Inferior parietal cortex (tissue), 1 donor: ENCODE data around the gene BAIAP2L1.
"Not testable (repeated sequence)": the region's sequence is repeated elsewhere in the genome, so short reads cannot be mapped to it uniquely, and the experiment has no call there.

Source experiments
- DNase-seq: peaks from one replicate; pipeline ENCODE4 v3.0.0-alpha.2; 2016; ENCODE audit errors: extremely low spot score

BAIAP2L1 gene, protein sequence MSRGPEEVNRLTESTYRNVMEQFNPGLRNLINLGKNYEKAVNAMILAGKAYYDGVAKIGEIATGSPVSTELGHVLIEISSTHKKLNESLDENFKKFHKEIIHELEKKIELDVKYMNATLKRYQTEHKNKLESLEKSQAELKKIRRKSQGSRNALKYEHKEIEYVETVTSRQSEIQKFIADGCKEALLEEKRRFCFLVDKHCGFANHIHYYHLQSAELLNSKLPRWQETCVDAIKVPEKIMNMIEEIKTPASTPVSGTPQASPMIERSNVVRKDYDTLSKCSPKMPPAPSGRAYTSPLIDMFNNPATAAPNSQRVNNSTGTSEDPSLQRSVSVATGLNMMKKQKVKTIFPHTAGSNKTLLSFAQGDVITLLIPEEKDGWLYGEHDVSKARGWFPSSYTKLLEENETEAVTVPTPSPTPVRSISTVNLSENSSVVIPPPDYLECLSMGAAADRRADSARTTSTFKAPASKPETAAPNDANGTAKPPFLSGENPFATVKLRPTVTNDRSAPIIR

GRCh38 chr7:98400542-98401340 is at the start of gene BAIAP2L1:
Gene BAIAP2L1 (minus strand): TSS chr7:98401090. CDS start chr7:98400852, 238 bp downstream.
- peak; percentile 17 for DNase-seq

GRCh38 chr7:98448766-98449165 is 47.9 kb upstream of the BAIAP2L1 start:
- DNase-seq: no peak

GRCh38 chr7:98440992-98441391 is 40.1 kb upstream of the BAIAP2L1 start:
- not testable (repeated sequence) for DNase-seq

- DNase-seq: no peak
These were observed 38.6 kb upstream of the BAIAP2L1 start for GRCh38 chr7:98439484-98439883.

DNA sequence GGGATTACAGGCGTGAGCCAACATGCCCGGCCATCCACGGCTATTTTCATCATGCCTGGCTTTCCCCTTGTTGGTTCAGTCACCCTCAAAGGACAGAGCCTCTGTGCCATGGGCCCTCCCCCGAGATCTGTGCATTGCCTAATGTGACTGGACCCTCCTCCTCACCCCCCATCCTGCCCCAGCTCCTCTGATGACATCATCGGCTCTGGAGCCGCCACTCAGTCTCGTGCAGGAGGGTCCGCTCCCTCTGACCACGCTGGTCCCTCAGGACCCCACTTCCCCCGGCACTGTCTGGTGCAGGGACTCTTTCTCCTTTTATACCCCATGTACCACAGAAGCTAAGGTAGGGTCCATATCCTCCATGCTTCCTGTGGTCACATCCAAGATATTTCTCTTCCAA is 33.2 kb upstream of the BAIAP2L1 start:
- no peak for DNase-seq

- no peak for DNase-seq
These were observed 28.9 kb upstream of the BAIAP2L1 start for GRCh38 chr7:98429799-98430198.

DNA sequence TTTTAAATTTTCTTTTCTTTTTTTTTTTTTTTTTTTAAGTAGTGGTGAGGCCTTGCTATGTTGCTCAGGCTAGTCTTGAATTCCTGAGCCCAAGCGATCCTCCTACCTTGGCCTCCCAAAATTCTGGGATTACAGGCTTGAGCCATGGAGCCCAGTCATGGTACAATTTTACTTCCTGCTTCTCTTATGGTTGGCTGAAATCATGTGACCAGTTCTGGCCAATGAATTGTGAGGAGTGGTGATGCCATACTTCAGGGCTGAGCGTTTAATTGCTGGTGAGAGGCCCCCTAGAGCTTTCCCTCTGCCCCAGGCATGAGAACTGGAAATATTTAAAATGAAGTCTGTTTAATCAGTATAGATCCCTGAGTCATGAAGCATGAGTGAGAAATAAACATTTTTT is 22.2 kb upstream of the BAIAP2L1 start:
- no peak for DNase-seq

GRCh38 chr7:98420966-98421612 is 20.2 kb upstream of the BAIAP2L1 start:
- DNase-seq: peak; percentile 42

DNA sequence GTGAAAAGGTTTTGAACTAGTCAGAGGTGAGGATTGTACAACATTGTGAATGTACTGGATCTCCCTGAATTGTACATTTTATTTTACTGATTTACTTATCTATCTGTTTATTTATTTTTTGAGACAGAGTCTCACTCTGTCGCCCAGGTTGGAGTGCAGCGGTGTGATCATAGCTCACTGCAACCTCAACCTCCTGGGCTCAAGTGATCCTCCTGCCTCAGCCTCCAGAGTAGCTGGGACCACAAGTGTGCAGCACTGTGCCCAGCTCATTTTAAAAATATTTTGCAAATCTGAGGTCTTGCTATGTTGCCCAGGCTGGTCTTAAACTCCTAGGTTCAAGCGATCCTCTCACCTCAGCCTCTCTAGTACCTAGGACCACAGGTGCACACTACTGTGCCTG is 19.1 kb upstream of the BAIAP2L1 start:
- DNase-seq: not testable (repeated sequence)

- DNase-seq: not testable (repeated sequence)
These were observed 18.4 kb upstream of the BAIAP2L1 start for GRCh38 chr7:98419316-98419691.

DNA sequence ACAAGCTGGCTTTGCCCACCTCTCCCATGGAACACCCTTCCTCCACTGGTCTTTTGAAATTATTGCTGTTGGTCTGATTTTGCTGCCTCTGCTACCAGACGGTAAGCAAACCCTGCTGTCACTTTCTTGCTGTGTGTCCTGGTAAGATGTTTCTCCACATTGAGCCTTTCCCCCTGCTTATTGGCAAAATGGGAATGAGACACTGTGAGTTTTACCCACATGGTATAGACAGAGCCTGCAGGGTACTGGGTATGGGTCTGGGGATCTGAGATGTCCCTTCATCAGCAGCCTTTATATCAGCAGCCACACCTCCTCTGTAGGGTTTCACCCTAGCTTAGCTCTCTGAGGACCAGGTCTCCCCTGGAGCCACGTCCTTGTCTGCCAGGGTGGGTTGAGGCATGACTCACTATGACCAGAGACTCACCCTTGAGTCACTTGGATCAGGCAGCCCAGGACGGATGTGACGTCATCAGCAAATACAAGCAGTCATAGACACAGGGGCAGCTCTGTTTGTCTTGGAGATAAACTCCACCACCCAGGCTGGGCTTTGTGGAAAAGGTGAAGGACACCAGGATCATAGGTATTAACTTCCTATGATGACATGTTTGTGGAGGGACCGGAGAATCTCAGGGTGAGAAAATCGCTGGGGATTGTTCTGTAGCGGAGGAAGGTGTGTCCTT is 17.9 kb upstream of the BAIAP2L1 start:
- no peak for DNase-seq

- DNase-seq: no peak
These were observed 17.4 kb upstream of the BAIAP2L1 start for GRCh38 chr7:98418271-98418635.

DNA sequence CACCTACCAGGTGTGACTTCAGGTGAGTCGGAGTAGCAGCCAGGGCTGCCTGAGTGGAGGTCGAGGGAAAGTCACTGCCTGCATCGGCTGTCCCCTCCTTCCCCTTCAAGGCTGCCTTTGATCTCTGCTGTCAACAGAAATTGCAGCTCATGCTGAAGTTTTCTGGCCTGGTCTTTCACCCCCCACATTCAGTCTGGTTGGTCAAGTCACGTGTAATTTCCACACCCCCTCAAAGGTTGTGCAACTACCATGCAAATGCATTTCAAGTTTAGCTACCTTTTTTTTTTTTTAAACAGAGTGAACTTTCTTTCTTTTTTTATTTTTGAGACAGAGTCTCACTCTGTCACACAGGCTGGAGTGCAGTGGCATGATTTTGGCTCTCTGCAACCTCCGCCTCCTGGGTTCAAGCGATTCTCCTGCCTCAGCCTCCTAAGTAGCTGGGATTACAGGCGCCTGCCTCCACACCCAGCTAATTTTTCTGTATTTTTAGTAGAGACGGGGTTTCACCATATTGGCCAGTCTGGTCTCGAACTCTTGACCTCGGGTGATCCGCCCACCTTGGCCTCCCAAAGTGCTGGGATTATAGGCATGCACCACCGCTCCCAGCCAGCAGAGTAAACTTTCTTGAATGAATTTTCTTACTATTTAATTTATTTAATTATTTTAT is 16.8 kb upstream of the BAIAP2L1 start:
- DNase-seq: not testable (repeated sequence)

- no peak for DNase-seq
These were observed 13.5 kb upstream of the BAIAP2L1 start for GRCh38 chr7:98414205-98414900.

- DNase-seq: not testable (repeated sequence)
These were observed 12.8 kb upstream of the BAIAP2L1 start for GRCh38 chr7:98413655-98414054.

- no peak for DNase-seq
These were observed 9.0 kb upstream of the BAIAP2L1 start for GRCh38 chr7:98409843-98410242.

GRCh38 chr7:98408146-98408545 is 7.3 kb upstream of the BAIAP2L1 start:
- not testable (repeated sequence) for DNase-seq

DNA sequence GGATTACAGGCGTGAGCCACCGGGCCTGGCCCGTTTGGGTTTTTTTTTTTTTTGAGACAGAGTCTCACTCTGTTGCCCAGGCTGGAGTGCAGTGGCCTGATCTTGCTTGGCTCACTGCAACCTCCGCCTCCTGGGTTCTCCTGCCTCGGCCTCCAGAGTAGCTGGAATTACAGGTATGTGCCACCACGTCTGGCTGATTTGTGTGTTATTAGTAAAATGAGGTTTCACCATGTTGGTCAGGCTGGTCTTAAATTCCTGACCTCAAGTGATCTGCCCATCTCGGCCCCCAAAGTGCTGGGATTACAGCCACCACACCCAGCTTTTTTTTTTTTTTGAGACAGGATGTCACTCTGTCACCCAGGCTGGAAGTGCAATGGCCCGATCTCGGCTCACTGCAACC is 5.9 kb upstream of the BAIAP2L1 start:
- no peak for DNase-seq

DNA sequence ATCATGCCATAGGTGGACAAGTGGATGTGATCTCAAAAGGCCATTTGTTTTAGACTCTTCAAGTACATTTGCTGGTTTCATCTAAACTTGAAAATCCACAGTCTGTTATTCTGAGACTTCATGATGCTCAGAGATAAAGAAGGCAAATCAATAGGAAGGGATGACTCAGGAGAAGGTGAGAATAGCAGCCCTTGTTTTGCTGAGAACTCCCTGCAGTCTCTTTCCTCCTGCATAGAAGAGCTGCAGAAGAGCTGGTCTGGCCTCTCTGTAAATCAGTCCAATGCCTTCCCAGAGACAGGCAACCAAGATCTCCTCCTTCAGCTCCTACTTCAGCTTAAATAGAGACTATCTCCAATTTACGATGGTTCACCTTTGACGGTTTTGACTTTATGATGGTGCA is 4.0 kb upstream of the BAIAP2L1 start:
- DNase-seq: no peak

GRCh38 chr7:98399890-98400541 is 874 bp downstream of the BAIAP2L1 start:
- no peak for DNase-seq
